GM21723 (cell line): ENCODE results near the gene SENP5.
A peak's percentile ranks its signal among the peaks of the same experiment; 100 is the strongest.

Experiments
- ATAC-seq: cut with Tn5 transposase; IDR thresholded peaks from one replicate; pipeline ENCODE4 v1.9.1; 2021; ENCODE audit warnings: mild to moderate bottlenecking, moderate library complexity; ENCODE audit not compliant: unreplicated experiment

The SENP5 gene

GRCh38 chr3:196967412-196968232 lies 99.9 kb downstream of the SENP5 start:
- ATAC-seq, result no peak

GRCh38 chr3:196968233-196969133 lies 100.8 kb downstream of the SENP5 start, which contains the start of gene PIGZ:
TSS of gene PIGZ (minus strand) at chr3:196968833. CDS start at chr3:196952031, 16,802 bp downstream.
- ATAC-seq, result peak; percentile 76

GRCh38 chr3:196969134-196969659 lies 101.5 kb downstream of the SENP5 start:
- peak; percentile 47 for ATAC-seq

GRCh38 chr3:196969660-196970546 lies 102.2 kb downstream of the SENP5 start:
- peak; percentile 56 for ATAC-seq

- no peak for ATAC-seq
Observed at GRCh38 chr3:196970547-196971093, 102.9 kb downstream of the SENP5 start.

- no peak for ATAC-seq
Observed at GRCh38 chr3:196971094-196971698, 103.5 kb downstream of the SENP5 start.

- ATAC-seq, result no peak
Observed at GRCh38 chr3:196974661-196975060, 106.9 kb downstream of the SENP5 start.

- no peak for ATAC-seq
Observed at GRCh38 chr3:196975349-196975748, 107.6 kb downstream of the SENP5 start.

- ATAC-seq, result no peak
Observed at GRCh38 chr3:196976941-196977340, 109.2 kb downstream of the SENP5 start.

GRCh38 chr3:196979545-196979944 lies 111.8 kb downstream of the SENP5 start:
- no peak for ATAC-seq

- ATAC-seq, result no peak
Observed at GRCh38 chr3:196981657-196982056, 113.9 kb downstream of the SENP5 start.

- no peak for ATAC-seq
Observed at GRCh38 chr3:196983186-196983585, 115.5 kb downstream of the SENP5 start.
